Measurements from ENCODE around the gene UBIAD1.

UBIAD1 gene

GRCh38 chr1:11331036-11331944 is 58.3 kb downstream of the UBIAD1 start:
- H3K27me3 ChIP-seq (ENCODE audit: insufficient read depth, low read length), result peaks cover 14% of the 10 kb centered on the region; the same call in 1 of the 2 replicates

GRCh38 chr1:11331945-11332546 is 59.0 kb downstream of the UBIAD1 start:
- H3K4me1 ChIP-seq (ENCODE audit: control insufficient read depth, insufficient read depth, low read length, unreplicated experiment), result no peaks in the 10 kb centered on the region
- H3K79me2 ChIP-seq (ENCODE audit: control insufficient read depth, insufficient read depth, low read length, unreplicated experiment), result no peaks in the 10 kb centered on the region
- H3K36me3 ChIP-seq (ENCODE audit: insufficient read depth, low read length), result no peaks in the 10 kb centered on the region
- peaks cover 14% of the 10 kb centered on the region; the same call in 1 of the 2 replicates for H3K27me3 ChIP-seq (ENCODE audit: insufficient read depth, low read length)
- H3K27ac ChIP-seq (ENCODE audit: low read depth, low read length), result no peak overlapping the region
- no peak overlapping the region for H3K4me3 ChIP-seq (ENCODE audit: low read depth, low read length)
- H2AFZ ChIP-seq (ENCODE audit: low read length, unreplicated experiment), result no peak overlapping the region

More at GRCh38 chr1:11331036-11331944, 58.3 kb downstream of the UBIAD1 start:
- no peaks in the 10 kb centered on the region for H3K79me2 ChIP-seq (ENCODE audit: control insufficient read depth, insufficient read depth, low read length, unreplicated experiment)
- no peaks in the 10 kb centered on the region for H3K4me1 ChIP-seq (ENCODE audit: control insufficient read depth, insufficient read depth, low read length, unreplicated experiment)
- H2AFZ ChIP-seq (ENCODE audit: low read length, unreplicated experiment), result no peak overlapping the region
- H3K4me3 ChIP-seq (ENCODE audit: low read depth, low read length), result no peak overlapping the region
- H3K27ac ChIP-seq (ENCODE audit: low read depth, low read length), result no peak overlapping the region
- no peaks in the 10 kb centered on the region for H3K36me3 ChIP-seq (ENCODE audit: insufficient read depth, low read length)

- no peaks in the 10 kb centered on the region for H3K79me2 ChIP-seq (ENCODE audit: control insufficient read depth, insufficient read depth, low read length, unreplicated experiment)
- no peak overlapping the region for H2AFZ ChIP-seq (ENCODE audit: low read length, unreplicated experiment)
- peaks cover 19% of the 10 kb centered on the region for H3K27me3 ChIP-seq (ENCODE audit: insufficient read depth, low read length)
- no peaks in the 10 kb centered on the region for H3K36me3 ChIP-seq (ENCODE audit: insufficient read depth, low read length)
- H3K4me3 ChIP-seq (ENCODE audit: low read depth, low read length), result no peak overlapping the region
- H3K27ac ChIP-seq (ENCODE audit: low read depth, low read length), result no peak overlapping the region
- H3K4me1 ChIP-seq (ENCODE audit: control insufficient read depth, insufficient read depth, low read length, unreplicated experiment), result no peaks in the 10 kb centered on the region
Measured at GRCh38 chr1:11333631-11334030, 60.6 kb downstream of the UBIAD1 start.

- Histone ChIP-seq H2AFZ (ENCODE audit: low read length, unreplicated experiment) (no peak overlapping the region), H3K36me3 (ENCODE audit: insufficient read depth, low read length) (no peaks in the 10 kb centered on the region), H3K27me3 (ENCODE audit: insufficient read depth, low read length) (peaks cover 22% of the 10 kb centered on the region), H3K79me2 (ENCODE audit: control insufficient read depth, insufficient read depth, low read length, unreplicated experiment) (no peaks in the 10 kb centered on the region), H3K4me3 (ENCODE audit: low read depth, low read length) (no peak overlapping the region), H3K27ac (ENCODE audit: low read depth, low read length) (no peak overlapping the region), H3K4me1 (ENCODE audit: control insufficient read depth, insufficient read depth, low read length, unreplicated experiment) (no peaks in the 10 kb centered on the region)
Measured at GRCh38 chr1:11334261-11334804, 61.3 kb downstream of the UBIAD1 start.

GRCh38 chr1:11334821-11335220 is 61.8 kb downstream of the UBIAD1 start:
- H3K27me3 ChIP-seq (ENCODE audit: insufficient read depth, low read length), result peaks cover 26% of the 10 kb centered on the region
- H3K27ac ChIP-seq (ENCODE audit: low read depth, low read length), result no peak overlapping the region

GRCh38 chr1:11335417-11336056 is 62.5 kb downstream of the UBIAD1 start:
- peaks cover 29% of the 10 kb centered on the region for H3K27me3 ChIP-seq (ENCODE audit: insufficient read depth, low read length)
- H3K79me2 ChIP-seq (ENCODE audit: control insufficient read depth, insufficient read depth, low read length, unreplicated experiment), result no peaks in the 10 kb centered on the region
- H3K4me3 ChIP-seq (ENCODE audit: low read depth, low read length), result no peak overlapping the region
- no peaks in the 10 kb centered on the region for H3K36me3 ChIP-seq (ENCODE audit: insufficient read depth, low read length)
- H3K4me1 ChIP-seq (ENCODE audit: control insufficient read depth, insufficient read depth, low read length, unreplicated experiment), result no peaks in the 10 kb centered on the region
- no peak overlapping the region for H2AFZ ChIP-seq (ENCODE audit: low read length, unreplicated experiment)
- no peak overlapping the region for H3K27ac ChIP-seq (ENCODE audit: low read depth, low read length)

More at GRCh38 chr1:11334821-11335220, 61.8 kb downstream of the UBIAD1 start:
- Histone ChIP-seq H3K4me1 (ENCODE audit: control insufficient read depth, insufficient read depth, low read length, unreplicated experiment) (no peaks in the 10 kb centered on the region), H3K79me2 (ENCODE audit: control insufficient read depth, insufficient read depth, low read length, unreplicated experiment) (no peaks in the 10 kb centered on the region), H3K36me3 (ENCODE audit: insufficient read depth, low read length) (no peaks in the 10 kb centered on the region), H3K4me3 (ENCODE audit: low read depth, low read length) (no peak overlapping the region), H2AFZ (ENCODE audit: low read length, unreplicated experiment) (no peak overlapping the region)

GRCh38 chr1:11337580-11338073 is 64.6 kb downstream of the UBIAD1 start:
- Histone ChIP-seq H3K4me1 (ENCODE audit: control insufficient read depth, insufficient read depth, low read length, unreplicated experiment) (no peaks in the 10 kb centered on the region), H3K4me3 (ENCODE audit: low read depth, low read length) (no peak overlapping the region), H3K27me3 (ENCODE audit: insufficient read depth, low read length) (peaks cover 50% of the 10 kb centered on the region), H2AFZ (ENCODE audit: low read length, unreplicated experiment) (no peak overlapping the region), H3K27ac (ENCODE audit: low read depth, low read length) (no peak overlapping the region), H3K36me3 (ENCODE audit: insufficient read depth, low read length) (no peaks in the 10 kb centered on the region), H3K79me2 (ENCODE audit: control insufficient read depth, insufficient read depth, low read length, unreplicated experiment) (no peaks in the 10 kb centered on the region)

All from ACC112 (cell line).